Activated naive CD4-positive, alpha-beta T cell treated with anti-CD3 and anti-CD28 coated beads, Interleukin-2, amount 50 U/mL, for 16 hours (primary cell): ENCODE data around the gene PGM3.

Experiments used
- DNase-seq: peaks from one replicate; pipeline ENCODE4 v3.0.0-alpha.2; 2020

Gene PGM3

DNA sequence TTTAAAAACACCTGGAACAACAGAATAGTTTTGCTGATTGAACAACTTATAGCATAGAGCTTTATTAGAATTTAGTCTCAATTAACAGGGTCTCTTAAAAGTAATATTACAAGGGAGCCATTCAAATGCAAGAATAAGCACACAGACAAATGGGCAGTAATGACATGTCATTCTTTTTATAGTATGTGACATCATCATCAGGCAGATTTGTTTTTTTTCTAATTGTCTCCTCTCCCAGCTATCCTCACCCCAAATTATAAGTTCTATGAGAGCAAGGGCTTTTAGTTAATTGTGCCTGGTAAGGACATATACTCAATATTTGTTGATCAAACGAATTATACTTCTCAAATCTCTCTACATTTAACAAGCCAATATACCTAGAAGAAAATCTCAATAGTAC lies 11.0 kb downstream of the PGM3 start:
- DNase-seq: no peak

- DNase-seq: no peak
Observed at GRCh38 chr6:83180426-83180950, 12.6 kb downstream of the PGM3 start.

DNA sequence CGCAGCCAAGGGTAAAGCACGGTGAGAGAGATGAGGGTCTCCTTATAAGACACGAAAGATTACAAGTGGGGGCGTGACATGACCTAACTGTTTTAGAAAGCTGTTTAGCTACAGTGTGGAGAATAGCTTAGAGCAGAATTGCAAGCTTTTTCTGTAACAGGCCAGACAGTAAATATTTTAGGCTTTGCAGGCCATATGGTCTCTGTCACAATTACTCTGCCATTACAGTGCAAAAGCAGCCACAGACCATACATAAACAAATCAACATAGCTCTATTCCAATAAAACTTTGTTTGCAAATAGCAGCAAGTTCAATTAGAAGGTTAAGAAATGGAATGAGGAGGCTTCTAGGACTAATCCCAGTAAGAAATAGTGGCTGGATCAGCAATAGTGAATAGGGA lies 16.8 kb downstream of the PGM3 start:
- no peak for DNase-seq

GRCh38 chr6:83169511-83169910 lies 23.6 kb downstream of the PGM3 start:
- no peak for DNase-seq

GRCh38 chr6:83169106-83169505 lies 24.0 kb downstream of the PGM3 start:
- no peak for DNase-seq

GRCh38 chr6:83168556-83168955 lies 24.5 kb downstream of the PGM3 start:
- DNase-seq: no peak

DNA sequence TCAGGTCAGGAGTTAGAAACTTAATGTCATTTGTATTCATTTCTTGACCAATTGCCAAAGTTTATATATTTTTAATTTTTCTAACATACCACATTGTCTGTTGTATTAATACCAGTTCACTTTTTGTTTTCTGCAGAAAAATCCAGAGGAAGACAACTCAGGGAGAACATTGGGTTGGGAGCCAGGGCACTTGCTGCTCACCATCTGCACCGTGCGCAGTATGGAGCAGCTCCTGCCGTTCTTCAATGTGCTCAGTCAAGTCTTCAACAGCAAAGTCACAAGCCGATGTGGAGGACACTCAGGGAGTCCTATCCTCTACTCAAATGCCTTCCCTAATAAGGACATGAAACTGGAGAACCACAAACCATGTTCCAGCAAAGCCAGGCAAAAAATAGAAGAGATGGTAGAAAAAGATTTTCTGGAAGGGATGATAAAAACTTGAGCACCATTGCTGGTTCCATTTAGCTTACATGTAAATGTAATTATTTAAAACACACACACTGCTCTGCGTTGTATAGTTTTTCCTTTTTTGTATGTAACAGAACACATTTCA lies 25.3 kb downstream of the PGM3 start:
- no peak for DNase-seq

GRCh38 chr6:83160167-83160566 lies 32.9 kb downstream of the PGM3 start:
- no peak for DNase-seq

DNA sequence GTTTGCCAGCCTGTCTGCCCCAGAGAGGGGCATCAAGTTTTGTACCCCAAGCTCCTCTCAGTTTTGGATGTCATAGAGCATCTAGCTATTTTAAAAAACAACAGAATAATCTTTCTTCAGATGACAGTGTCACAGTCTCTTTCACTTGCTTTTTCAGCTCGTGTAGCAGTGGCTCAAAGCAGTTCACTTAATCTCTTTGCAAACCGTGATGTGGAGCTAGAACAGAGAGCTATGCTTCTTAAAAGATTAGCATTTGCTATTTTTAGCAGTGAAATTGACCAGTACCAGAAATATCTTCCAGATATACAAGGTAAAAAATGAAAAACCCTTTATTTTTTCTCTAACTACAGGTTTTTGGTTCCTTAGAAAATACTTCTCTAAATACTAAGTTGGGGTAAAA lies 37.3 kb downstream of the PGM3 start:
- no peak for DNase-seq

- DNase-seq: no peak
Observed at GRCh38 chr6:83153883-83154521, 39.1 kb downstream of the PGM3 start.

DNA sequence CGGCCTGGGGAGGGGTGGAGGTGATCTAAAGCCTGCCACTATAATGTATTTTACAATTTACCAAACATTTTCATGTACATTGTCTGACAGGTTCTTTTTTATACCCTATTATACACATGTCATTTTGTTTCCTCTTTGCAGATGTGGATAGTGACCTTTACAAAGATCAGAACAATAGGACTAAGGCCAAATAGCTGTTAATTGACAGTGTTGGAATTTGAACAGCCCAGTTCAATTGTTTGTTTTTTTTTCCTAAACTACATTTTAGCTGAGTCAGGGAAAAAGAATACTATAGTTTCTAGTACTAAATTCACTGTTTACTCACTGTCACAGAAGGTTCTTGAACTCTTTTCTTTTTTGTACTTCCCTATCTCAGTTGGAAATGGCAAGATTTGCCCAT lies 40.2 kb downstream of the PGM3 start:
- no peak for DNase-seq

DNA sequence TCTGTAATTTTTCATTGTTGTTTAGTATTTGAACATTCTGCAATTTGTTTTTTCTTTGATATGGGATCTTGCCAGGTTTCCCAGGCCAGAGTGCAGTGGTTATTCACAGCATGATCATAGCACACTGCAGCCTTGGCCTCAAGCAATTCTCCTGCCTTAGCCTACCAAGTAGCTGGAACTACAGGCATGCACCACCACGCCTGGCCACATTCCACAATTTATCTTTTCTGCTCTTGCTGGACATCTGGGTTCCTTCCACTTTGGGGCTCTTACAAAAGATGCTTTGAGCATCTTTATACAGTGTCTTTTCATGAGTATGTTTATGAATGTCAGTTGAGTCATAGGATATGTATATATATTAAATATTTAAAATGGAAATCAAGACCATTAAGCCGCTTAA lies 42.0 kb downstream of the PGM3 start:
- DNase-seq: no peak

- no peak for DNase-seq
Observed at GRCh38 chr6:83138758-83139157, 54.3 kb downstream of the PGM3 start.

- no peak for DNase-seq
Observed at GRCh38 chr6:83138118-83138722, 54.8 kb downstream of the PGM3 start.

DNA sequence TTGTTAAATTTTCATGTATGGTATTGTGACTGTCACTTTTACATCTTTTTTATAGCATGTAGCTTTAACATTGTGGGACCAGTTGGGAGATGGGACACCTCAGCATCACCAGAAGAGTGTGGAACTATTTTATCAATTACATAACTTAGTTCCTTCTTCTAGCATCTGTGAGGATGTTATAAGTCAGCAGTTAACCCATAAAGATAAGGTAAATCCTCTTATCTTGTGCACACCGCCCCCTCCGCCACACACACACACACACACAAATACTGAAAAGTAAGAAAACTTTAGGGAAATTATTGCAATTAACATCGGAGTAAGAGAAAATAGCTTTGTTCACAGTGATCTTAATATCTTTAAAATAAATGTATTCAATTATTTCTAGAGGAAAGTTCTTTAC lies 60.9 kb downstream of the PGM3 start:
- no peak for DNase-seq

DNA sequence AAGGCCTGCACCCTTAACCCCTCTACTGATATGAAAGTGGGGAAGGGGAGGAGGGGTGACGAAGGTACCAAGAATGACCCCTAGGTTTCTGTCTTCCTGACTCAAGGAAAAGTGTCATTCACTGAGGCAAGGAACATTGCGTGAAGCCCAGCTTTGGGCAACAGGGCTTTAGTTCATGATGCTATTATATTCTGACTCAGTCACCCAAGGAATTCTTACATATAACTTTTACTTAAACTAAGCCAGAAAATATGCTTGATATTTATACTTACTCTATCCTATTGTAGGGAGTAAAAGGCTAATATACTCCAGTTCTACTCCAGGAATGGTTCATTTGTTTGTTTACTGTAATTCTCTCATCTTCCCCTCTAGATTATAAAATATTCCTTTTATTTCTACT lies 65.1 kb downstream of the PGM3 start:
- no peak for DNase-seq

GRCh38 chr6:83127258-83127657 lies 65.8 kb downstream of the PGM3 start:
- no peak for DNase-seq

DNA sequence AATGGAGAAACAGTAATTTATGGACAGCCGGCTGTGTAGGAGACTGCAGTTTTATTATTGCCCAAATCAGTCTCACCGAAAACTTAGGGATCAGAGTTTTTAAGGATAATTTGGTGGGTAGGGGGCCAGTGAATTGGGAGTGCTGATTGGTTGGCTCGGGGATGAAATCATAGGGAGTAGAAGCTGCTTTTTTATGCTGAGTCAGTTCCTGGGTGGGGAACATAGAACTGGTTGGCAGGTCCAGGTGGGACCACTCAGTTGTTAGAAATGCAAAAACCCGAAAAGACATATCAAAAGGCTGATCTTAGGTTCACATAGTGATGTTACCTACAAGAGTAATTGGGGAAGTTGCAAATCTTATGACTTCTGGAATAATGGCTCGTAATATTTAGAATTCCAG lies 66.3 kb downstream of the PGM3 start:
- DNase-seq: no peak

- no peak for DNase-seq
Observed at GRCh38 chr6:83126223-83126622, 66.8 kb downstream of the PGM3 start.

DNA sequence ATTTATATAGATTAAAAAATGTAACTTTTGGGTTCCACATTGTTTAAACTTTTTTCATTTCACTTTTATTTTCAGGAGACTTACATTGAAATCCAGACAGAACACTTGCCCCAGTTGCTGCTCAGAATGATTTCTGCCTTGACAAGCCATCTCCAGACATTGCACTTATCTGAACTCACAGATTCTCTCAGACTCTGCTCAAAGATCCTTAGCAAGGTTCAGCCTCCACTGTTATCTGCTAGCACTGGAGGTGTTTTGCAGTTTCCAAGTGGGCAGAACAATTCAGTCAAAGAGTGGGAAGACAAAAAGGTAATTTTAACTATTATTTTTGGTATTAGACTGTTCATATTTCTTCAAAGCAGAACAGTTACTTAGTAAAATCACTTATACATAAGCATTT lies 67.6 kb downstream of the PGM3 start:
- no peak for DNase-seq

DNA sequence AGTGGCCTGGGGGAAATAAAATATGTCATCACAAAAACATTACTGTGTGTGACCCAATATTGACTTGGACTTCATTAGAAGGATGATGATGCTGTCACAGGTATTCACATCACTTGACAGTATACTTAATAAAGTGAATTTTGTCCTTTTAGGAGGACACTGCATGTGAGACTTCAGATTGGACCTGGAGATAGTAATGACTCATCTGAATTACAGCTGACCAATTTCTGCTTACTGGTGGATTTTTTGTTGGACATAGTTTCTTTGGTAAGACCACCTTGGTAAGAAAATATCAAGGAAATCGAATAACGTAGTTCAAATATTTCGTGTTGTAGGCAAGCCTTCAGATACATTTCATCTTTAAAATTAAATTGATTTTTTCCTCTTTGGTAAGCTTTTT lies 68.5 kb downstream of the PGM3 start:
- no peak for DNase-seq

DNA sequence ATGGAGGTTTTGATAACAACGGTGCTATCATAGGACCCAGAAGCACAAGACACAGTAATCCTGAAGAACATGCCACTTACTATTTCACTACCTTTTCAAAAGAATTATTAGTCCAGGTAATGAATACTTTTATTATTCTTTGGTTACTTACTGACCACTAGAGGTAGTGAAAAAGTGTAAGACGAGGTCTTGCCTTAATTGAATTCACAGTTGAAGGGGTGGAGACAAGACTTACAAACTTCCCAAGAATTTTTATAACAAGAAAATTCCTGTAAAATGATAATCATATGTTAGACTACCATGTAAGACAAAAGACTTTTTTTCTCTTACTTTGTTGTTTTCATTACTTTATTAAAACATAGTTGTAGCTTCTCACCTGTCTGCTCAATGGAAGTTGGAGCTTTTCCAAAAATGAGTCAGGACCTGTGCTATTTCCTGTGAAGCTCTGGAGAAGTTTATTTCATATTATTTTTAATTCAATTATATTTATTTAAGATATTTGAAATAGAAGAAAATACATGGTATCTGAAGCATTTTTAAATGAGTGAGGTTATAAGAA lies 73.2 kb downstream of the PGM3 start:
- DNase-seq: no peak

GRCh38 chr6:83117802-83118201 lies 75.3 kb downstream of the PGM3 start:
- DNase-seq: no peak
